CD4-positive, alpha-beta T cell (primary cell): ENCODE measurements around the gene SERPINA12. TPM values are rescaled to one million over a fixed set of nuclear protein-coding genes. Genes with fewer than 3 reads are reported as not detected.

Source experiments
- ATAC-seq: fragments of 200-7000 bp; cut with Tn5 transposase; one replicate; pipeline ENCODE4 v1.10.0; 2022; ENCODE audit warnings: mild to moderate bottlenecking; ENCODE audit not compliant: poor library complexity
- CTCF ChIA-PET: fragments of 350-600 bp; sonication (Branson Sonifier 250); formaldehyde crosslinking; loops from one replicate; lab custom pipeline; 2021; ENCODE audit warnings: antibody characterized with exemption, inconsistent platforms; lab: Charles Lee
- POLR2A ChIA-PET: fragments of 350-600 bp; sonication (Branson Sonifier 250); formaldehyde crosslinking; loops from one replicate; lab custom pipeline; 2021; ENCODE audit warnings: antibody characterized with exemption, inconsistent platforms; lab: Charles Lee
- DNase-seq, 14 experiments: peaks; one replicate each; pipeline ENCODE4 v3.0.0-alpha.2; 2013 to 2020; ENCODE audit warnings: mixed read lengths in 2 of 14
- H3K27ac ChIP-seq, 2 donors: one replicate each; pipeline versions ENCODE4 v1.5.1 to v1.7.0; 2013; ENCODE audit warnings: low read length in 2 of 2, low read depth in 1 of 2, mild to moderate bottlenecking in 1 of 2
- H3K27me3 ChIP-seq, 2 experiments: 1 replicate in 1 of 2; 2 replicates in 1 of 2; pipeline versions ENCODE4 v1.6.1 to v1.7.0; 2013; ENCODE audit warnings: low read length in 2 of 2, control low read depth in 1 of 2, mild to moderate bottlenecking in 1 of 2, moderate library complexity in 1 of 2; ENCODE audit not compliant: insufficient read depth in 2 of 2, control insufficient read depth in 1 of 2
- H3K36me3 ChIP-seq: one replicate; pipeline ENCODE4 v1.6.1; 2013; ENCODE audit warnings: low read length, control low read depth; ENCODE audit not compliant: insufficient read depth
- H3K4me1 ChIP-seq: one replicate; pipeline ENCODE4 v1.6.1; 2013; ENCODE audit warnings: low read length, control low read depth; ENCODE audit not compliant: insufficient read depth
- H3K4me3 ChIP-seq: one replicate; pipeline ENCODE4 v1.5.1; 2013; ENCODE audit warnings: mild to moderate bottlenecking, low read length, moderate library complexity
- H3K9me3 ChIP-seq, 2 experiments: 1 replicate in 1 of 2; 2 replicates in 1 of 2; pipeline versions ENCODE4 v1.6.1 to v1.7.0; 2013; ENCODE audit warnings: low read length in 2 of 2, mild to moderate bottlenecking in 2 of 2, control low read depth in 1 of 2, moderate library complexity in 1 of 2; ENCODE audit not compliant: control insufficient read depth in 1 of 2, insufficient read depth in 1 of 2
- H3K27ac Mint-ChIP-seq: one replicate; pipeline ENCODE4 v1.8.0; 2020; ENCODE audit warnings: mixed read lengths
- H3K27me3 Mint-ChIP-seq: one replicate; pipeline ENCODE4 v1.8.0; 2021; ENCODE audit warnings: mixed read lengths
- H3K36me3 Mint-ChIP-seq: one replicate; pipeline ENCODE4 v1.8.0; 2021; ENCODE audit warnings: low read depth, mixed read lengths
- H3K4me1 Mint-ChIP-seq: one replicate; pipeline ENCODE4 v1.8.0; 2021; ENCODE audit warnings: low read depth, mixed read lengths
- H3K4me3 Mint-ChIP-seq: one replicate; pipeline ENCODE4 v1.8.0; 2020; ENCODE audit warnings: mild to moderate bottlenecking, mixed read lengths
- H3K9me3 Mint-ChIP-seq: one replicate; pipeline ENCODE4 v1.8.0; 2020; ENCODE audit warnings: mixed read lengths
- CTCF ChIP-seq: fragments of 200-600 bp; IDR thresholded peaks from one replicate; pipeline ENCODE4 v1.8.0; 2022; ENCODE audit warnings: antibody characterized with exemption, mild to moderate bottlenecking
- intact Hi-C, 2 experiments: fragments of 100-400 bp; cut with DNase I in 1 of 2; cut with micrococcal nuclease in 1 of 2; formaldehyde crosslinking; loops; one replicate each; pipeline versions ENCODE4 v1.15.1 to v1.9.0; 2023 to 2025; cut with DNase I, micrococcal nuclease
- total RNA-seq, 174 experiments: library from RNA in 2 of 174; stranded (reverse) in 2 of 174; gene quantifications; one replicate each; pipeline ENCODE4 v1.2.3 and lab custom pipeline; 2021 to 2026

Gene SERPINA12
- total RNA-seq, 2 experiments from 2014 or later = not detected

GRCh38 chr14:94441130-94441529 lies 68.1 kb downstream of the SERPINA12 start:
- no peaks in the 10 kb centered on the region for H3K4me1 Mint-ChIP-seq
- ATAC-seq = no peak
- H3K4me1 ChIP-seq = no peaks in the 10 kb centered on the region
- peaks cover 0 to 4% of the 10 kb centered on the region in 2 experiments for H3K27me3 ChIP-seq
- DNase-seq = no peak
- no peak overlapping the region for H3K4me3 ChIP-seq
- peaks cover 20% of the 10 kb centered on the region for H3K27me3 Mint-ChIP-seq
- no peak overlapping the region for H3K27ac ChIP-seq
- H3K36me3 ChIP-seq = no peaks in the 10 kb centered on the region
- no peak overlapping the region for H3K4me3 Mint-ChIP-seq
- H3K27ac Mint-ChIP-seq = no peak overlapping the region
- intact Hi-C loops = no loop called here
- ChIA-PET CTCF (no interaction called here), POLR2A (no interaction called here)
- TF ChIP-seq CTCF = no peak
- no peaks in the 10 kb centered on the region for H3K9me3 Mint-ChIP-seq
- H3K9me3 ChIP-seq = peaks cover 0 to 3% of the 10 kb centered on the region in 2 experiments
- H3K36me3 Mint-ChIP-seq = no peaks in the 10 kb centered on the region

GRCh38 chr14:94439453-94440057 lies 69.7 kb downstream of the SERPINA12 start:
- Histone ChIP-seq H3K27ac (no peak overlapping the region), H3K9me3 (peaks cover 0 to 3% of the 10 kb centered on the region in 2 experiments), H3K4me1 (no peaks in the 10 kb centered on the region), H3K27me3 (peaks cover 0 to 4% of the 10 kb centered on the region in 2 experiments), H3K4me3 (no peak overlapping the region), H3K36me3 (no peaks in the 10 kb centered on the region)
- CTCF ChIA-PET = no interaction called here
- no peak for TF ChIP-seq CTCF
- no peak overlapping the region for H3K4me3 Mint-ChIP-seq
- H3K27ac Mint-ChIP-seq = no peak overlapping the region
- intact Hi-C loops = no loop called here
- H3K36me3 Mint-ChIP-seq = no peaks in the 10 kb centered on the region
- POLR2A ChIA-PET = no interaction called here
- no peaks in the 10 kb centered on the region for H3K9me3 Mint-ChIP-seq
- H3K4me1 Mint-ChIP-seq = no peaks in the 10 kb centered on the region
- ATAC-seq (no peak), DNase-seq (no peak)
- H3K27me3 Mint-ChIP-seq = peaks cover 32% of the 10 kb centered on the region

Other genes starting within 250 kb of the SERPINA12 start
- not detected for gene SERPINA10, start 216.2 kb downstream of the SERPINA12 start, total RNA-seq
- gene SERPINA6, start 186.1 kb downstream of the SERPINA12 start, total RNA-seq = not detected
- gene SERPINA2, start 142.8 kb downstream of the SERPINA12 start, total RNA-seq = not detected
- gene SERPINA1, start 120.9 kb downstream of the SERPINA12 start, total RNA-seq = 1 to 10 TPM; 4.3 to 4.7 TPM
- gene SERPINA11, start 56.7 kb downstream of the SERPINA12 start, total RNA-seq = not detected
- not detected for gene SERPINA9, start 33.3 kb downstream of the SERPINA12 start, total RNA-seq
- not detected for gene SERPINA4, start 52.0 kb upstream of the SERPINA12 start, total RNA-seq
- gene SERPINA5, start 72.0 kb upstream of the SERPINA12 start, total RNA-seq = not detected
- not detected for gene SERPINA3, start 102.9 kb upstream of the SERPINA12 start, total RNA-seq